ENCODE results near the gene DNAJC10.
"Not testable (repeated sequence)": the region's sequence is repeated elsewhere in the genome, so short reads cannot be mapped to it uniquely, and the experiment has no call there.

GRCh38 chr2:182781099-182781498 is 65.0 kb downstream of the DNAJC10 start:
- not testable (repeated sequence) for TF ChIP-seq POLR2A, CTCF, POLR2AphosphoS5 (IDR thresholded peaks at IDR 0.05)

Data from prostate gland (tissue), 2 donors.